GM21390 (cell line): ENCODE results near the gene ARMC9.
"Not testable (repeated sequence)": the region's sequence is repeated elsewhere in the genome, so short reads cannot be mapped to it uniquely, and the experiment has no call there.

ENCODE experiments used
- ATAC-seq: cut with Tn5 transposase; IDR thresholded peaks from one replicate; pipeline ENCODE4 v1.9.1; 2021; ENCODE audit not compliant: unreplicated experiment

The ARMC9 gene

DNA sequence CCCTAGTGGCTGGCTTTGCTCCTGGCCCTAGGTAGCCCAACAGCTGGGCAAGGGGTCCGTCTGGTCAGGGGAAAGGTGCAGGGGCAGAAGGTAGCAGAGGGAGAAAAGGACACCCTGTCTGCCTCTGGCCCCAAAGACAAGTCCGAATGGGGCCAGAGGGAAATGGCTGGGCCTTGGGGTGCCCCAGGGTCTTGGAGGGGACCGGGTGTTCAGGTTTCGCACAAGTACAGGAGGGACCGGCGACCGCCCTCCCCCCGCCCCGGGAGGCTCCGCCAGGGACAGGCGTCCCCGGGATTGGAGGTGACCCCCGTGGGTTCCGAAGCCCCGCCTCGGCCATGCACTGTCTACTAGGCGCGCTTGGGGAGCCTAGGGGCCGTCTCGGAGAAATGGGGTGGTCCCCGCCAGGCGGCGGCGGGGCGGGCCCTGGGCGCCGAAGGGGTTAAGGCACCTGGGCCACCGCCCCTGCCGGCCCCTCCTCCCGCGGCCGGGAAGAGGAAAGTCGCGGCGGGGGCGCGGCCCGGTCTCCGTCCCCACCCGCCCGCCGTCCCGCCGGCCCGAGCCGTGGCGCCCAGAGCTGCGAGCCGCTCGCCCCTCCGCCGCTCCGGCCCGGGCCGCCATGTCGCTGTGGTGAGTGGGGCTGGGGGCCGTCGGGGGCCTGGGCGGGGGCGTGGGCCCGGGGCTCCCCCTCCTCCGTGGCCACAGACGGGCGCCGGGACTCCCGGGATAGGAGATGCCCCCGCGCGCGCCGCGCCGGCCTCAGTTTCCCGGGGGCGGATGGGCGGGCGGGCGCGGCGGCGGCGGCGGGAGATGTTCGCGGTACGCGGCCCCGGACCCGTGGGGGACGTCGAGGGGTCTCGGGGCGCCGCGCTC lies 197.0 kb downstream of the ARMC9 start, which contains the start of gene B3GNT7:
TSS of gene B3GNT7 (plus strand) at position 523 of the 870 bp plus-strand sequence. CDS start at position 617, 94 bp downstream.
- no peak for ATAC-seq

DNA sequence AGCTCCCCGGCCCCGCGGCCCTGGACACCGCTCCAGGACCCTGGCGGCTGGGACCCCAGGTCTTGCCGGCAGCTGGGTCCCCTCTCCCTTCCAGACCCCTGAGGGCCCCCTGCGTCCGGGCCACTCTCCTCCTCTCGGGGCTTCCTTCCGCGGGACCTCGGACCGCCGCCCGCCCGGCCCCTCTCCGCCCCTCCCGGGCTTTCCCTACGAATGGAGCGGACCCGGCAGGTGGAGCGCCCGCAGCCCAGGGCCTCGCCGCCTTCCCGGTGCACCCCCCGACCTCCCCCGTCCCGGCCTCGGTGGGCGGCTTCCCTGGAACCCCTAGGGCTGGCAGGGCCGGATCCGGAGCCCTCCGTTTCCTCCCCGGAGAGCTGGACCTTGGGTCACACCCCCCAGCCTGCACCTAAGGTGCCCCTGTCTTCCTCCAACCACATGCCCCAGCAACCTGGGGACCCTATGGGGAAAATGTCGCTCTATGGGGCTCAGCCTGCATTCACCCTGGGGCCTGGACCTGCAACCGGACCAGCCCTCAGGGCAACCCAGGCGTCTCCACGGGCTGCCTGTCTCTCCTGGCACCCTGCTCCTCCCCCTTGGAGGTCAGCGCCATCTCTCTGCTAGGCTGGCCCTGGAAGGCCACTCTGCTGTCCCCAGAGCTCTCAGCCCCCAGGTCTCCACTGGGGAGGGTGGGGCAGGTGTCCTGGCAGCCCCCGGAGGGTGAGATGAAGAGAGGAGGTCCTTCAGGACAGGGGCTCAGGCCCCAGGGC lies 197.8 kb downstream of the ARMC9 start:
- ATAC-seq, result no peak

DNA sequence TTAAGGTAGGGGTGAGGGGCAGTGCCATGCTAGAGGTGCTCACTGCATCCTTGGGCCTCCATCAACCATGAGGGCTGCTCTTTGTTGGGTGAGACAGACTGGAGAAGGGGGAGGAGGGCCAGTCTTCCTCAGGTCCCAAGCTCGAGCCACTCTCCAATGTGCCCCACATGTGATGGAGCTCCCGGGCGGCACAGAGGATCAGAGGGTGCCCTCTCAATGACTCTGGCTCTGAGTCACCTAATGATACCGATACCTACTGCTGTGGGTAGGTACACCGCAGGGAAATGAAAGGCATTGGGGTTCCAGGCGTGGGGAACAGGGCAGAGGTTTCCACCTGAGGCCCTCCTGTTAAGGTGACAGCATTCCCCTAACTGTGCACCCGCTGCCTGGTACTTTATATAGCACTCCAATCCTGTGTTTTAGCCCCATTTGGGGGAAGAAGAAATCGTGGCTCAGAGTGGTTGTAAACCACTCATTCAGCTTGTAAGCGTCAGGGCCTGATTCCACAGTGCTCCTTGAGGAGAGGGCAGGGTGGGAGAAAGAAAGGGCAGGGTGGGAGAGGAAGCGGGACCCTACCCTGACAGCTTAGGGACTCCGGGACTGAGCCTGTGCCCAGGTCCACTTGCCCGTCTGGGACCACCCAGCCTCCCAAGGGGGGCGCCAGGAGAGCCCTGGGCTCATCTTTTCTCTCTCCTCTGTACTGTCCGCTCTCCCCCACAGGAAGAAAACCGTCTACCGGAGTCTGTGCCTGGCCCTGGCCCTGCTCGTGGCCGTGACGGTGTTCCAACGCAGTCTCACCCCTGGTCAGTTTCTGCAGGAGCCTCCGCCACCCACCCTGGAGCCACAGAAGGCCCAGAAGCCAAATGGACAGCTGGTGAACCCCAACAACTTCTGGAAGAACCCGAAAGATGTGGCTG lies 198.8 kb downstream of the ARMC9 start:
- ATAC-seq, result no peak

DNA sequence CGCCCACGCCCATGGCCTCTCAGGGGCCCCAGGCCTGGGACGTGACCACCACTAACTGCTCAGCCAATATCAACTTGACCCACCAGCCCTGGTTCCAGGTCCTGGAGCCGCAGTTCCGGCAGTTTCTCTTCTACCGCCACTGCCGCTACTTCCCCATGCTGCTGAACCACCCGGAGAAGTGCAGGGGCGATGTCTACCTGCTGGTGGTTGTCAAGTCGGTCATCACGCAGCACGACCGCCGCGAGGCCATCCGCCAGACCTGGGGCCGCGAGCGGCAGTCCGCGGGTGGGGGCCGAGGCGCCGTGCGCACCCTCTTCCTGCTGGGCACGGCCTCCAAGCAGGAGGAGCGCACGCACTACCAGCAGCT lies 199.5 kb downstream of the ARMC9 start:
- ATAC-seq, result no peak

DNA sequence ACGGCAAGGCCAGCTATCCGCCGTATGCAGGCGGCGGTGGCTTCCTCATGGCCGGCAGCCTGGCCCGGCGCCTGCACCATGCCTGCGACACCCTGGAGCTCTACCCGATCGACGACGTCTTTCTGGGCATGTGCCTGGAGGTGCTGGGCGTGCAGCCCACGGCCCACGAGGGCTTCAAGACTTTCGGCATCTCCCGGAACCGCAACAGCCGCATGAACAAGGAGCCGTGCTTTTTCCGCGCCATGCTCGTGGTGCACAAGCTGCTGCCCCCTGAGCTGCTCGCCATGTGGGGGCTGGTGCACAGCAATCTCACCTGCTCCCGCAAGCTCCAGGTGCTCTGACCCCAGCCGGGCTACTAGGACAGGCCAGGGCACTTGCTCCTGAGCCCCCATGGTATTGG lies 200.2 kb downstream of the ARMC9 start:
- no peak for ATAC-seq

DNA sequence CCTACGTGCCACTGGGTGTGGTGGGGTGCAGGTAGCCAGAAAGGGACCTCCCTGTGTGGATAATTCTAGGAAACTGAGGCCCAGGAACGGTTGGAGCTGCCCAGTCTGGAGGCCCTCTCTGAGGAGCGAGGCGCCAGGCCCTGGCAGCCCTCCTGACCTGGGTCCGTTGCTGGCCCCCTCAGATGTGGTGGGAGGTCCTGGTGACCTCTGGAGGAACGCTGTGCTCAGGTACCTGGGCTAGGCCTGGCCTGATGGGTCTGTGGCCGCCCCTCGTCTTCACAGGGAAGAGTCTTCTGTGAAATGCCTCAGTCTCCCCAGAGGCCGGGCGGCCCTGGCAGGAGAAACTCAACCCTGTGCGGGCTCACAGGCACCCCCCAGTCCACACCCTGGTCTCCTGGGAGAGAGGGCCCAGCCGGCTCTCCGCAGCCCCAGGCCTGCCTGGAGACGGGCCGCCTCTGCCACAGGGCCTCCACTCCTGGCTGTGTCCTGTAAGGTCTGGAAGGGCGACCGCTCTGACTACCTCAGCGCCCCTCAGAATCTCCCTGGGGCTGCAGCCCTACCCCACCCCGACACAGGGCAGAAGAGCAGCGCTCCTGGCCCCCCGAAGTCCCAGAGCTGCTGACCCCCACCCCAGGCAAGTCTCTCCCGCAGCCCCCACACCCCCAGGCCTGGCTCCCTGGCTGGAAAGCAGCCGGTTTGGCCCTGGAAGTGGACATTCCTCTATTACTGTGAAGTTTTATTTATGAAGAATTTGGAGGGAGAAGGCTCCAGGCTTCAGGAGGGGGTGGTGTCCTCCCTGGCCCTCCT lies 200.8 kb downstream of the ARMC9 start:
- no peak for ATAC-seq

DNA sequence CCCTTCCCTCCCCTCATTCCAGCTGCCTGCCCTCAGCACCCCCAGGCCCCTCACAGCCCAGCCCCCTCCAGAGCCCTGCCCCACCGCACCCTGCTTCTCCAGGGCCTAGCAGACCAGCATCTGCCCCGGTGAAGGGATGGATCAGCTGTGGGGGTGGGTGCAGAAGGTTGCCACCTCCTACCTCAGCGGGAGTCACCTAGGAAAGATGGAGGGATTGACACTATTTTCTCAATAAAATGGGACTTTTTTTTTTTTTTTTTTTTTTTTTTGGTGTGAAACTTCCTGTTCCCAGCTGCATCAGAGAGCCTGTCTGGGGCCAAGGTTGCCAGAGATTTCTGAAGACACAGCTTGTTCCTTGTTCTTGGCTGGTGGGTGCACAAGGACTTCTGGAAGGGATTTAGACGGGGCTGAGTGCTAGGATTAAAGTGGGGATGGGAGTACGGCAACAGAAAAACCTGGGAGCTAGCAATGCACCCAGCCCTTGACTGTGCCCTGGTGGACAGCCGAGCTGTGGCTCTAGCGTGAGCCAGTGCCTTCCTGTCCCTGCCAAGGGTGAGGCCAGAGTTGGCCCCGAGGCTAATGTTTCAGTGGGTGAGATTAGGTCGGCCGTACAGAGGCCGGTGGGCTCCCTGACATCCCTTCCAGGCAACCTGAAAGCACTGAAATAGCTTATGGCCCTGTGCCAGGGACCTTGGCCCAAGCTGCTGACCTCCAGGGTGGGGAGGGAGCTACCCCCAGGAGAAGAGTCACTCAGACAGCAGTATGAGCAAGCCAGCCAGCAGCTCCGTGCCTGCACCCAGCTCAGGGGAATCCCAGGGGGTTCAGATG lies 201.6 kb downstream of the ARMC9 start:
- ATAC-seq, result no peak

DNA sequence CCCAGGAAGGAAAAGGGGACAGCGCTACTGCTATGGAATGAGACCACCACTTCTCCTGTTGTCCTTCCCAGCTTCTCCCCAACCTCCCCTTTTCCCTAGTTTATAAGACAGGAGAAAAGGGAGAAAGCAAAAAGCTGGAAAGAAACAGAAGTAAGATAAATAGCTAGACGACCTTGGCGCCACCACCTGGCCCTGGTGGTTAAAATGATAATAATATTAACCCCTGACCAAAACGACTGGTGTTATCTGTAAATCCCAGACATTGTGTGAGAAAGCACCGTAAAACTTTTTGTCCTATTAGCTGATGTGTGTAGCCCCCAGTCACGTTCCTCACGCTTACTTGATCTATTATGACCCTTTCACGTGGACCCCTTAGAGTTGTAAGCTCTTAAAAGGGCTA lies 202.2 kb downstream of the ARMC9 start:
- not testable (repeated sequence) for ATAC-seq

DNA sequence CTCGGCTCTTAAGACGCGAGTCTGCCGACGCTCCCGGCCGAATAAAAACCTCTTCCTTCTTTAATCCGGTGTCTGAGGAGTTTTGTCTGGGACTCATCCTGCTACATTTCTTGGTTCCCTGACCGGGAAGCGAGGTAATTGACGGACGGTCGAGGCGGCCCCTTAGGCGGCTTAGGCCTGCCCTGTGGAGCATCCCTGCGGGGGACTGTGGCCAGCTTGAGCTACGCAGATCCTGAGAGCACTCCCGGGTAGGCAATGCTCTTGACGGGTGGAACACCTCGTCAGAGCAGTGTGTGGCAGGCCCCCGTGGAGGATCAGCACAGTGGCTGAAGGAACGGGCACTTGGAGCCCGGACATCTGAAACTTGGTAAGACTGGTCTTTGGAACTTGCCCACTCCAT lies 202.7 kb downstream of the ARMC9 start:
- ATAC-seq, result not testable (repeated sequence)

DNA sequence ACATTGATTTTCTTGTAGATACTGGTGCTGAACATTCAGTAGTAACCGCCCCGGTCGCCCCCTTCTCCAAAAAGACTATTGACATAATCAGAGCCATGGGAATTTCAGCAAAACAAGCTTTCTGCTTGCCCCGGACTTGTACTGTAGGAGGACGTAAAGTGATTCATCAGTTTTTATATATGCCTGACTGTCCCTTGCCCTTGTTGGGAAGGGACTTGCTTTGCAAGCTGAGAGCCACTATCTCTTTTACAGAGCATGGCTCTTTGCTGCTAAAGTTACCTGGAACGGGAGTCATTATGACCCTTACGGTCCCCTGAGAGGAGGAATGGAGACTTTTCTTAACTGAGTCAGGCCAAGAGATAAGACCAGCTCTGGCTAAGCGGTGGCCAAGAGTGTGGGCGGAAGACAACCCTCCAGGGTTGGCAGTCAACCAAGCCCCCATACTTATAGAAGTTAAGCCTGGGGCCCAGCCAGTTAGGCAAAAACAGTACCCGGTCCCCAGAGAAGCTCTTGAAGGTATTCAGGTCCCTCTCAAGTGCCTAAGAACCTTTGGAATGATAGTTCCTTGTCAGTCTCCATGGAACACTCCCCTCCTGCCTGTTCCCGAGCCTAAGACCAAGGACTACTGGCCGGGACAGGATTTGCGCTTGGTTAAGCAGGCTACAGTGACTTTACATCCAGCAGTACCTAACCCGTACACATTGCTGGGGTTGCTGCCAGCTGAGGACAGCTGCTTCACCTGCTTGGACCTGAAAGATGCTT lies 205.2 kb downstream of the ARMC9 start:
- ATAC-seq, result not testable (repeated sequence)

DNA sequence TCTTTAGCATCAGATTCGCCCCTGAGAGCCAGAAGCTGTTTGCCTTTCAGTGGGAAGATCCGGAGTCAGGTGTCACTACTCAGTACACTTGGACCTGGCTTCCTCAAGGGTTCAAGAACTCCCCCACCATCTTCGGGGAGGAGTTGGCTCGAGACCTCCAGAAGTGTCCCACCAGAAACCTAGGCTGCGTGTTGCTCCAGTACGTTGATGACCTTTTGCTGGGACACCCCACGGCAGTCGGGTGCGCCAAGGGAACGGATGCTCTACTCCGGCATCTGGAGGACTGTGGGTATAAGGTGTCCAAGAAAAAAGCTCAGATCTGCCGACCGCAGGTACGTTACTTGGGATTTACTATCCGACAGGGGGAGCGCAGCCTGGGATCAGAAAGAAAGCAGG lies 205.8 kb downstream of the ARMC9 start:
- not testable (repeated sequence) for ATAC-seq

DNA sequence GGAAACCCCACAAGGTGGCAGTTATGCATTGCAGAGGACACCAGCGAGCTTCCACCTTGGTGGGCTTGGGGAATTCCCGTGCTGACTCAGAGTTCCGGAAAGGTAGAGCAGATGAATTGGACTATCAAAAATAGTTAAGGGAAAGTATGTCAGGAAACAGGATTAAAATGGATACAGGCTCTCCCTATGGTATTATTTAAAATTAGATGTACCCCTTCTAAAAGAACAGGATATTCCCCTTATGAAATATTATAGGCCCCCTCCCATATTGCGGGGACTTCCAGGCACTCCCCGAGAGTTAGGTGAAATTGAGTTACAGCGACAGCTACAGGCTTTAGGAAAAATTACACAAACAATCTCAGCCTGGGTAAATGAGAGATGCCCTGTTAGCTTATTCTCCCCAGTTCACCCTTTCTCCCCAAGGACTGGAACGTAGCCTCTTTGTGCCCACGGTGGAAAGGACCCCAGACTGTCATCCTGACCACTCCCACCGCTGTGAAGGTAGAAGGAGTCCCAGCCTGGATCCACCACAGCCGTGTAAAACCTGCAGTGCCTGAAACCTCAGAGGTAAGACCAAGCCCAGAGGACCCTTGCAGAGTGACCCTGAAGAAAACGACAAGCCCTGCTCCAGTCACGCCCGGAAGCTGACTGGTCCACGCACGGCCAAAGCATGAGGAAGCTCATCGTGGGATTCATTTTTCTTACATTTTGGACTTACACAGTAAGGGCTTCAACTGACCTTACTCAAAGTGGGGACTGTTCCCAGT lies 207.4 kb downstream of the ARMC9 start:
- not testable (repeated sequence) for ATAC-seq

DNA sequence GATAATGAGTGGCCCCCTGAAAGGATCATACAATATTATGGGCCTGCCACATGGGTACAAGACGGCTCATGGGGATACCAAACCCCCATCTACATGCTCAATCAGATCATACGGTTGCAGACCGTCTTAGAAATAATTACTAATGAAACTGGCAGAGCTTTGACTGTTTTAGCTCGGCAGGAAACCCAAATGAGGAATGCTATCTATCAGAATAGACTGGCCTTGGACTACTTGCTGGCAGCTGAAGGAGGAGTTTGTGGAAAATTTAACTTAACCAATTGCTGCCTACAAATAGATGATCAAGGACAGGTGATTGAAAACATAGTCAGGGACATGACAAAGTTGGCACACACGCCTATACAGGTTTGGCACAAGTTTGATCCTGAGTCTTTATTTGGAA lies 209.3 kb downstream of the ARMC9 start:
- not testable (repeated sequence) for ATAC-seq

DNA sequence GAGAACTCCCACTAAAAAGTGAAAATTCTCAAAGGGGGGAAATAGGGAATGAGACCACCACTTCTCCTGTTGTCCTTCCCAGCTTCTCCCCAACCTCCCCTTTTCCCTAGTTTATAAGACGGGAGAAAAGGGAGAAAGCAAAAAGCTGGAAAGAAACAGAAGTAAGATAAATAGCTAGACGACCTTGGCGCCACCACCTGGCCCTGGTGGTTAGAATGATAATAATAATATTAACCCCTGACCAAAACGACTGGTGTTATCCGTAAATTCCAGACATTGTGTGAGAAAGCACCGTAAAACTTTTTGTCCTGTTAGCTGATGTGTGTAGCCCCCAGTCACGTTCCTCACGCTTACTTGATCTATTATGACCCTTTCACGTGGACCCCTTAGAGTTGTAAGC lies 209.9 kb downstream of the ARMC9 start:
- not testable (repeated sequence) for ATAC-seq

DNA sequence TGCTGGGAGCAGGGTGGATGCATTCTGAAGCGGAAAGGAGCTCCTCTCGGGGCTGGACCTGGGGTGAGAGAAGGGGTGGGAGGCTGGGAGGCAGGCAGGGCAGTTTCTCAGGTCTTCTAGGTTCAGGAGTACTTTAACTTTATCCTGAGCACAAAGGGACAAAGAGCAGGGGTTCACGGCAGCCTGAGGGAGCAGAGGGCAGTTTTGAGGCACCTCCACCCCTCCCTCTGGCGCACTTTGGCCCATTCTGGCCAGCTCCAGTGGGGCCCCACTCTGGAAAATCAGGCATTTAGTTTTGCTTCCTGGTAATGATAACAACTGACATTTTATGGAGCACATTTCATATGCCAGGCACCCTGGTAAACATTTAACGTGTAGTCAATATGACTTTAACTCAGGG lies 211.3 kb downstream of the ARMC9 start:
- ATAC-seq, result no peak

DNA sequence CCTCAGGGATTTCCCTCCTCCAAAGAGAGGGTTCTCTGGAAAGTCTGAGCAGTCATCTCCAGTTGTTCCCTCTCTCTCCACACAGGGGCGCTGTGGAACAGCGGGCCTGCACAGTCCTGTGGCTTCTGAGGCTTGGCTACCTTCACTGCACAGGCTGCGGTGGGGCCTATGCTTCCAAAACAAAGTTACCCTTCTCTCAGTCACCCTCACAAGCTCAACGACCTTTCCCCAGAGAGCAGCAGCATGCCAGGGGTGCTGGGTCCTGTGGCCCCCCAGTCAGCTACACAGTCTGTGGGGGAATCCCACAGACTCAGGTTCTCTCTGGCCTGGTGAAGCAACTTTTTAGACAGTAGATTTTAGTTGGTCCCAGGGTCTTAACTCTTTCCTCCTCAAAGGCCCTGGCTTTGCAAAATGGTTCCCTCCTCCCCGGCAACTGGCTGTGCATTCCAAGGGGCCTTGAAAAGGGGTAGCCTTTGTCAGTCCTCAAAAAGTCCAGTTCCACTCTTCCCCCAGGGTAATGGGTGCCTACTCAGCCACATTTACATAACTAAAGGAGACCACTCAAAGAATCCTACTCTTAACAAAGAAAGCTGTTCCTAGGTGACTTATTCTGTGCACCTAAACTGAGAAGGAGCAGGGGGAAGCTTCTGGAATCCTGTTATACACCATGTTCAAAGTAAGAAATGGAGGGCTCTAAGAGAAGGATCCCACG lies 212.0 kb downstream of the ARMC9 start:
- ATAC-seq, result no peak

DNA sequence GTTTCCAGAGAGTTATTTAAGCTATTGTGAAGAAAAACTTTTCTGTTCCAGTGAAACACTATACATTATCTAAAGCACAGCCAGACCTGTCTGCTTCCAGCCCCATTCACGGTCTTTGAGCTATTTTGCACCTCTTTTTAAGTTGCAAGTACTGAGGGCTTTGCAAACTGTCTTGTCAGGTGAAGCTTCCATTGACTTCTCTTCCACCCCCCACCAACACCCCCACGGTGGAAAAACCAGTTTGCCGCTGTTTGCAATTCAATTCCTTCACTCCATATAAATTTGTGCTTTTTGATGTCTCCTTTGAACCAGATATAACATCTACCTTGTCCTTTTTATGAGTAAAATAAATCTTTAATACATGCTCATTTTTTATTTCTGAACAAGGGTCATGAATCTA lies 212.8 kb downstream of the ARMC9 start:
- ATAC-seq, result no peak
